HG03103 (cell line): ENCODE measurements around the gene NTM.
"Not testable (repeated sequence)": the region's sequence is repeated elsewhere in the genome, so short reads cannot be mapped to it uniquely, and the experiment has no call there.

Experiments used
- ATAC-seq: cut with Tn5 transposase; IDR thresholded peaks from one replicate; pipeline ENCODE4 v1.9.1; 2021; ENCODE audit warnings: low read depth; ENCODE audit not compliant: unreplicated experiment

NTM gene

DNA sequence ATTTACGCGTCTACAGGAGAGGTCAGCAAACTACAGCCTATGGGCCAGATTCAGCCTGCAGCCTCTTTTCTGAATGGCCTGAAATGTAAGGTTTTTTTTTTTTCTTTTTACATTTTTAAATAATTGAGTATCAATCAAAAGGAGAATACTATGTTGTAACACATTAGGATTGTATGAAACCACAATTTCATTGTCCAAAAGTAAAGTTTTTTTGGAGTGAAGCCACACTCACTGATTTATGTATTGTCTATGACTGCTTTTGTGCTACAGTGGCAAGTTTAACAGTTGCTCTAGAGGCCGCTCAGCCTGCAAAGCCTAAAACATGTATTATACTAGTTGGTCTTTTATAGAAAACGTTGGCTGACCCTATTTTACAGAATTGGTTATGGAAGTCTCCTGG is 923.2 kb downstream of the NTM start:
- no peak for ATAC-seq

DNA sequence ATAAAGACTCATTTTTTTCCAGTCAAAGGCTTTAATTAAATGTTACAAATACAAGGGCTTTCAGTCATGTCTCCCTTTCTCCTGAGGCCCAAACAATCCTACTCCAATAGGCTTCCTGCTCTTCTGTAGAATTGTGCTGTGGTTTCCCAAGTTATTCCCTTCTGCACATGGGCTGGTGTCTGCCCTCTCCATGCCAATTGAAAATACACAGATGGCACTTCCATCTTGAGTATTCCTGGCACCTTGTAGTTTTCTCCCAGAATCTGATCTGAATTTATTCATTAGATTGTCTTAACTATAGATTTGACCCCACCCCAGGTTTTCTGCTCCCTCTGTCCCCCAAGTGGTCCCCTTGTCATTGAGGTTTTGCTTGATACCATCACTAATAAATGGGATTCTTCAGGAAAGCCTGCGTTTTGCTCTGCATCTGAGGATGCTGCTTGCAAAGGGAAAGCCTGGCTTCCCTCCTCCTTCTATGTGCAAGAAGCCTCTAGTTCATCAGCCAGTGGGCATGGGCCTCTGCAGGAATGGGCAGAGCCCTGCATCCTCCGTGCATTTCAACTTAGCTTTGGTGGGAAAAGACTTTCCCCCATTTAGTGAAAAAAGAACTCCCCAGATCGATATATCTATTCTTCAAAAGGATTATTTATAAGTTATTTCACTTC is 926.7 kb downstream of the NTM start:
- ATAC-seq: no peak

DNA sequence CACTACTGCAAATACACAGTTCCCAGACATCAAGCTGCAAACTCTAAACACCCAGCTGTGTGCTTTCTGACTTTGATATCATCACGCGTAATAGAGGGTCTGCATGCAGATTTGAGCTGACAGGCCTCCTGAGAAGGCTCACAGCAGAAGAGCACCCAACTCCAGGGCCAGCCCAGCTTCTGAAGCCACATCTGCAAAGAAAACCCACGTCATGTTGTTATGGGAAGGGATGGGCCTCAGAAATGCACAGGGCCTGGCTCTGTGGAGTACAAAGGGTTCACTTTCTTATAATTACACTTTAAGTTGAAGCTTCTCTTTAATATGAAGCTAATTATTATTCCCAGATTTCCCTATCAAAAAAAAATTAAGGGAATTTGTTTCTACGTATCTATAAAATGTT is 927.9 kb downstream of the NTM start:
- ATAC-seq: no peak

DNA sequence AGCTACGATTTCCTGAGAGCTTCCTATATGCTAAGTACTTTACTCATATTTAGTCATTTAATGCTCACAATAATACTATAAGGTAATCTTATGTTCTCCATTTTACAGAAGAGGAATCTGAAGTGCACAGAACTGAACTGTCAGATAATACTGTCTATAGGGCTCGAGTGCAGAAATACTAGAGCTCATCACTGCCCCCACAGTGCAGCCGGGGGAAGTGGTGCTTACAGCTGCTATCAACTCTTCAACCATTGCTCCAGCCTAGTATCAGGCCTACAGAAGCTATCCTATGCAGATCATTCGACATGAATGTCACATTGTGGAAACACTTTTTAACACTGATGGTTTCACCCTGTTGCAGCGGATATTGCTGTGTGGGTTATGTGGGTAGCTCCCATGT is 929.9 kb downstream of the NTM start:
- no peak for ATAC-seq

DNA sequence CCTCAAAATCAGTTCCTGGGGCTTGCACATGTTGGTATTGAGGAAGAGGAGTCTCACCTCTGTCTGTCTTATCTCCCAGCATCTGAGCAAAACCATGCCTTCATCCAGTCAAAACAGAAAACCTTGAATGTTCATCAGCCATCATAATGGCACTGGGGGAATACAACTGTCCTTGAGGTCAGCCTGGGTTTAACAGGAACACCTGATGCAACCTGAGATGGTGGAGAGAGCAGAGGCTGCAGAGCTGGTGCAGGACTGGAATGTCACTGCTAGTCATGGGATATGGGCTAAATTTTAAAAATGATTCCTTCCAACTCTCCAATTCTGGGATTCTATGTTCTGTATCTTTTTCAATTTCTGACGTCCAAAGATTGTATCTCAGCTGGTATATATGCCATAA is 931.0 kb downstream of the NTM start:
- ATAC-seq: no peak

DNA sequence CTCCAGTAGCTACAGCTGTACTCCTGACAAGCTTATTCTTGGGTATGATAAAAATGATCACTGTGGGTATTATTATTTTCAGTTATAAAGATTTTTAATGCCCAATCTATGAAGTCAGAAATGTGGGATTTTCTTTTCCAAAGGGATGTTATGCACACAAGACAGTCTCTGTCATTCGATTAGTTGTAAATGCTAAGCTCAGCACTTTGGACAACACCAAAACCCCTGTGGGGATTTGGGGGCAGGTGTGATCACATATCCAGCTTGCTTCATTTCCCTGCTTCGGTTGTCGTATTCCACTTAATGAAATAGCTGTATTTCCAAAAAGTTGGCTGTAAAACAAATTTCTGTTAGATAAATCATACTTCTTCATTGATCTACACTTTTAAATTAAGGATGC is 931.5 kb downstream of the NTM start:
- no peak for ATAC-seq

DNA sequence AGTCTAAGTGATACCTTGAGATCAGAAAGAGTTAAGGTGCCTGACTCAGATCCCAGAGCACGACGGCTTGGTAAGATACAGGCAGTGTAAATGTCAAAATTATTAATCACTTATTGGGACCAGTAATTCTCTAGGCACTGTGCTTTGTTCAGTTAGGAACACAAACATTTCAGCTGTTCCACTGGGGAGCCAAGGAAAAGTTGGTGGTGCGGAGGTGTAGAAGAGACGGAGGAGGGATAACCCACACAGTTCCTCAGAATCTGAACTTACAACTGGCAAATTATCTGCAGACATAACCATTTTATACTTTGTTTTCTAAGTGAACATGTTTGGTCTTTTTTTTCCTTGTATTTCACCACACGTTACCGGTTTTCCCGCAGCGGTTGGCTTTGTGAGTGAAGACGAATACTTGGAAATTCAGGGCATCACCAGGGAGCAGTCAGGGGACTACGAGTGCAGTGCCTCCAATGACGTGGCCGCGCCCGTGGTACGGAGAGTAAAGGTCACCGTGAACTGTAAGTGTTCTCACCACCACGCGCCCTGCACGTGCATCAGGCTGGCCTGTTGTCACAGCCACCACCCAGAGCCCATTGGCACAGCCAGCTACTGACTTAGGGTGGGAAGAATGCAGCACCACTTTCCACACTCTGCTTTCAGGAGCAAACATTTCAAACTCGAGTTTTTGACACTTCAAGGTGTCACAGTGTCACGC is 937.0 kb downstream of the NTM start:
- no peak for ATAC-seq

DNA sequence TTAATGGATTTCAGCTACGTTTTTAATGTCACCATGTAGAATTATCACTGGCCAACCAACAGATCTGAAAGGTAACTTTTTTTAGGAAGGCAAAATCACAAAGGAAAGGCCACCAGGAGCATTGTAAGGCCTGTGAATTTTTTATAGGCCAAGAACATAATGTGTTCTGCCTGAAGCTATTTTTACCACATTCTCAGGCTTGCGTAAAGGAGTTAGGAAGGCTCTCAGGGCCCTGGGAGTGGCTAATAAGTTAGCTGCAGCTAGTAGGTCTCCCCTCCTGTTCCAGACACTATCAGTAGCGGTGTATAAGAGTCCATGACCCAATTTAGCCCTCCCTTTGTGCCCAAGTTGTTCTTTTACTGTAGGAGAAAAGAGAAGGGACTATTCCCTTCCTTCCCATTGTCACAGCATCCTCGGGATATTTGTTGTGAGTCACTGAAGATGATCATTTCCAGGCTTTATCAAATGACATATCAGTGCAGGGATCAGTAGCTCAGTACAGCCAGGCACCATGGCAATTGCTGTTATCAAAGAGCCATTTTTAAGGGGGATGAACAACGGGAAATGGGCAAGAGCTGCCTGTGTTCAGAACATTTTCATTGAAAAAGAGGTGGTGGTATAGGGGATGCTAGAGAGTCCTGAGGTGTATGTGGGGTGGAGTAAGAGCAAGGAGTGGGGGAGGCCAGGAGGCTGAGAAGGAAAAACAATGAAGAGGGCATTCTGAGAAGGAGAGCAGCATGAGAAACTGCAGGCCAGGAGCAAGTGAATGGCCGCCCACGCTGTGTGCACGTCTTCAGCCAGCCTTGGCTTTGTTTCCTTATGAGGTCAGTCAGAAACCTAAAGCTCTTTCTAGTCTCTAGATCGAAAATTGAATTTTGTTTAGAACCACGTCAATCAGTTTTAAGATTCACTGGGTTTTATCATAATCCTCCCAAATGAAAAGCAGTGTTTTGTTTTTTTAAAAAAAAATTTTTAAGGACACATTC is 940.3 kb downstream of the NTM start:
- no peak for ATAC-seq

DNA sequence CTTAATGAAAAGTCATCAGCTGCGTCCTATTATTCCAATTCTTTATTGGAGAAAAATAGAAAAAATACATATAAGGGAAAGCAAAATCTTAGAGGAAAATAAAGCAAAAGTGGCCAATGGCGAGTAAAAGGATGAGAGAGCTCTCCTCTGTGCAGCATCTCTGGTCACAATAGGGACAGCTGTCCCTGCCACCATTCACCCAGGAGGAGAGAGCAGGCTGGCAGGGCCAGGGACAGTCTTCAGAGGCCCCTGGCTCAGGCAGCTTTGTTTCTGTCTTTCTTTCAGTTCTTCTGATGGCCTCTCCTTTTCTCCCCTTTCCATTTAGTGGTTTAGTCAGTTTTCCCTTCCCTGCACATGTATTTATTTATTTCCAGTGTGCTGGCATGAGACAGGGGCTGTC is 941.3 kb downstream of the NTM start:
- no peak for ATAC-seq

DNA sequence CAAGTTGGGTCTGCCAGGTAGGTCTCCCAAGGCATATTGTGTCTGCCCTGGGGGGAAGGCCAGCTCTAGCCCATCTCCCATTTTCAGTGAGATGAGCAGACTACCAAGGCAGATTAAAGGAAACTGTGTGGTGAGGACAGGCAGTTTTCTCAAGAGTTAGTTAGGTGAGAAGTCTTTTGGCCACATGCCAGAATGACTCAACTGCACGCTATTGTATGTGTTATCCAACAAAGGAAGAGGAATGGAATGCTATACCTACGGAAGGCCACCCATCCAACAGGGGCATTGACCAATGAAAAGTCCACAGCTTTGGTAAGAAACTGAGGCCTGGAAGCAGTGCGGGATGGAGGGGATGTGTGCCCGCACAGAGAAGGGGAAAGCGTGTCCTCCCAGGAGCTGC is 941.7 kb downstream of the NTM start:
- no peak for ATAC-seq

DNA sequence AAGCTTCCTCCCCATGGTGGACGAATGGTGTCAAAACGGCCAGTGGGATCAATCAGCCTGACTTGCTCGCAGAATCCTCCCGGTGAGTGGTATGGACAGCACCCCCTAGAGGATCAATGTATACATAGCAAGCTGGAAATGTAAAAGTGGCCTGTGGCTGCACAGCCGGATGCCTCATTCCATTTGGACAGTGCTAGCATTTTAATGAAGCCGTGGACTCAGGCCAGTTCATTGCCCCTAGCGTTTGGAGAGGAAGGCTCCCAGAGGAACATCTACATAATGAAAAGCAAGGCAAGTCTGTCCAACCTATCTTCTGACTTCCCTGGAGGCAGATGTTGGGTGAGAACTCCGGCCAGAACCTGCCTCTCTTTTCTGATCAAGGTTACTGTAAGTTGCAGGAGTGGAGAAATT is 942.3 kb downstream of the NTM start:
- ATAC-seq: peak; percentile 62

DNA sequence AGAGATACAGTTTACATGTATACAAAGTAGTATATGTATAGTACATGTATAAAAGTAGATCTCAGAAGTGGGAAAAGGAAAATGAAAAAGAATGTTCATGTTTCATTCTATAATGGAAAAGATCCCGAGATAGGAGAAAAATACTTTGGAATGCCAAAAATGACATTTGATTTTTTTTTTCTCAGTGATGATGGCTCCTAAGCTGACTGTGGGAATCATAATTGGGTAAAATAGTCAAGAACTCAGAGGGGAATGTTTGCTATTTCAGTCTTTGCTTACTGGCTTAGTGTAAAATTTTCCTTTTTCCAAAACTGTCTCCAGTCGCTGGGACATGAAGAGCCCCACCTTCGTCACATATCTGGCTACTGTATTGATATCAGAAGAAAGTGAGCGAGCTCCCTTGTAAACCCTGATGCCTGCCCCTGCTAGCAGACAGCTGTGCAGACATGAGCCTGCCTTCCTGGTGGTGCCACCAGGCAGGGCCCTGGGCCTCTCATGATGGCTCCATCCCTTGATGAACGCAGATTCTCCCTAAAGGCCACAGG is 944.6 kb downstream of the NTM start:
- no peak for ATAC-seq

DNA sequence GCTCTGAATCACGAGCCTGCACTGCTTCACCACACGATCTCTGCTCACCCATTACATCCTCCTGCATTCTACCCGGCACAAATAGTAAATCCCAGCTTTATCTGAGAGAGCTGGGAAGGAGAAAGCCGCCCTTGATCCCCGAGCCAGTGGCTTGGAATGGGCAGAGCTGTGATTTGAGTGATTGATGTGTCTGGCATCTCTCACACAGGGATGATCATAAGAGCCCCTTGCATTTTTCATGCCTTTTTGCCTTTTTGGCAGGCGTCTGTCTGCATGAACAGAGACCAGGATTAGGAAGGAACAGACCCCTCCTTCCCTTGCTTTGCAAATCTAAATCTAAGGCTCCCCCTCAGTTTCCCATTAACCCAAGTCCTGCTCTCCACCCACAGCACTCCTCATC is 945.3 kb downstream of the NTM start:
- no peak for ATAC-seq

DNA sequence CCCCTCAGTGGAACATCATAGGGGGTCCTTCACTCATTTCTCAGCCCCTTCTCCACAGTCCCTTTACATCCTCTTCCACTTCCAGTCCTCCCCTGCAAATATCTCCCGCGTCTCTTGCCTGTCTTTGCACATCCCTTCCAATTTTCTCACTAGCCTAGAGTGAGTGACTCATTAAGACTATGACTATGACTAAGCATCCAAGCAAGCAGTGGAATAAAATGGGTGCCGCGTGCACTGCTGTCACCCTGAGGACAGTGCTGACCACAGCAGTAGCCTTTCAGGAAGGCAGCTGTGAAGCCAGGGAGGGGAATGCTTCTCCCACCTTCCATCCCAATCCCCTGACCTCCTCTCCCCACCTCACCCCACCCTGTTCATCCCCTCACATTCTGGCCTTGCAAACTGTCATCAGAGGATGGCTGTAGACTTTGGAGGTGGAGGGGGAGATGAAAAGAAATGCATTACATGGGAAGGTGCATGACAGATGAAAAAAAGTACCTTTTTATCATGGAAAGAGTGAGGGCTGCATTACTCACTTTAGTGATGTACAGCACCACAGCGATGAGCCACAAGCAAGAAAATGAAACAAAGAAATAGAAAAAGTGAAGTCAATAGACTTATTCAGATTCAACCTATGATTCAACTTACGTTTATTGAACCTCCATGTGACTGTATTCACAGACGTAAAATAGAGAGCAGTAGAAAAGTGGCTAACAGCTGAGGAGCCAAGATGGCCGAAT is 948.2 kb downstream of the NTM start:
- no peak for ATAC-seq

DNA sequence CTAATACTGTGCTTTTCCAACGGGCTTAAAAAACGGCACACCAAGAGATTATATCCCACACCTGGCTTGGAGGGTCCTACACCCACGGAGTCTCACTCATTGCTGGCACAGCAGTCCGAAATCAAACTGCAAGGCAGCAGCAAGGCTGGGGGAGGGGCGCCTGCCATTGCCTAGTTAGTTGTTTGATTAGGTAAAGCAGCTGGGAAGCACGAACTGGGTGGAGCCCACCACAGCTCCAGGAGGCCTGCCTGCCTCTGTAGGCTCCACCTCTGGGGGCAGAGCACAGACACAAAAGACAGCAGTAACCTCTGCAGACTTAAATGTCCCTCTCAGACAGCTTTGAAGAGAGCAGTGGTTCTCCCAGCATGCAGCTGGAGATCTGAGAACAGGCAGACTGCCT is 949.0 kb downstream of the NTM start:
- ATAC-seq: not testable (repeated sequence)

DNA sequence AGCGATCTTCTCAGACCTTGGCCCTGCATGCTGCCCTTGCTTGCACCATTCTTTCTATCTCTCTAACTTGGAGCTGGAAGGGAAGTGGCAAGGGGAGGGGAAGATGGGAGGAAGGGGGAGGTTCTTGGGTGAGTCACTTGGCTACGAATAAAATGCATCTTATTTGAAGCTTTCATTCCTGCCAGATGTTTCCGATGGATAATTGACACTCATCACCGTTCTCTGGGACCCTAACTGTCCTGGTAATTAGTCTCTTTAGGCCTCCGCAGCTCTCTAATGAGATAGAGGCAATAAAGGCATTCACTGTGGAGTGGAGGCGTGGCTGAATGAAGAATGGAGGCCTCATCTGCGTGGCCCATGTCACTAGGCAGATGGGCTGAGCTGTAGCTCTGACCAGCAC is 960.1 kb downstream of the NTM start:
- no peak for ATAC-seq

DNA sequence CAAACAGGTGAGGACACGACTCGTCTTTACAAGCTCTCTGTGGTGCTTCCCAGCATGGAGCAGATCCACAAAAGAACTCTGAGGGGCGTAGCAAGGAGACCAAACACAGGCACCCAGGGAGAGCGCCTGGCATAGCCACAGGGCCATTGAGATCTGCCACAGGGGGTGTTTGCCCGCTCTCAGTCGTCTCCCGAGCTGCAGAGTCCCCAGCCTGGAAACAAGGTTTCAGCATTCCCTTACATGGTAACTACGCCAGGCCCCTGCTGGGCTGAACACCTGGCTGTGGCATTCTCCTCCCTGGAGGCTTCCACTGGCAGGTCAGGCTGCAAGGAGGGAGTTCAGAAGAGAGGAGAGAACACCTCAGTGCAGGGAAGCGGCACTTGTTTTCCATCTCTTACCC is 962.1 kb downstream of the NTM start:
- ATAC-seq: no peak

DNA sequence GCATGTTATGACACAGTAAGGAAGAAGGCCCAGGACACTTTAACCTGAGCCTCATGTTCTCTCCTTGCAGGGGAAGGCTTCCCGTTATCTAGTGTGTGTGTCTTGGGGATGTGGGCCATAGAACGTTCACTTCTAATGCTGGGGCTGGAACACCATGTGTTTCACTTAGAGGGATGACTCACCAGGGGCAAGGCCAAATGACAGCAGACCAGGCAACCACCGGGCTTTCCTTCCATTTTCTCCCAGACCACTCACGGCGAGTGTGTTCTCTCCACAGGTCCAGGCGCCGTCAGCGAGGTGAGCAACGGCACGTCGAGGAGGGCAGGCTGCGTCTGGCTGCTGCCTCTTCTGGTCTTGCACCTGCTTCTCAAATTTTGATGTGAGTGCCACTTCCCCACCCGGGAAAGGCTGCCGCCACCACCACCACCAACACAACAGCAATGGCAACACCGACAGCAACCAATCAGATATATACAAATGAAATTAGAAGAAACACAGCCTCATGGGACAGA is 964.4 kb downstream of the NTM start:
- ATAC-seq: no peak

DNA sequence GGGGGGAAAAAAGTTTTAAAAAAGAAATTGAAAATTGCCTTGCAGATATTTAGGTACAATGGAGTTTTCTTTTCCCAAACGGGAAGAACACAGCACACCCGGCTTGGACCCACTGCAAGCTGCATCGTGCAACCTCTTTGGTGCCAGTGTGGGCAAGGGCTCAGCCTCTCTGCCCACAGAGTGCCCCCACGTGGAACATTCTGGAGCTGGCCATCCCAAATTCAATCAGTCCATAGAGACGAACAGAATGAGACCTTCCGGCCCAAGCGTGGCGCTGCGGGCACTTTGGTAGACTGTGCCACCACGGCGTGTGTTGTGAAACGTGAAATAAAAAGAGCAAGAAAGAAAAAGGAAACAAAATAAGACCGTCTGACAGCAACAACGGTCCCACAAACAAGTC is 964.9 kb downstream of the NTM start:
- ATAC-seq: no peak
